Astrocyte of the spinal cord (primary cell): Measurements from ENCODE around the gene ETV4.

Experiments
- DNase-seq: peaks from one replicate; pipeline ENCODE4 v3.0.0; 2011; ENCODE audit warnings: low read depth, low spot score
- H3K4me3 ChIP-seq: 2 replicates; pipeline ENCODE4 v1.5.1; 2011; ENCODE audit warnings: low read depth, mild to moderate bottlenecking, low read length, moderate library complexity
- CTCF ChIP-seq: IDR thresholded peaks from 2 replicates; pipeline ENCODE4 v1.5.1; 2012; ENCODE audit warnings: low read depth, mild to moderate bottlenecking, low read length, inconsistent platforms
- in situ Hi-C: cut with HindIII; loops from 2 replicates; pipeline ENCODE4 v1.10.0; 2017; ENCODE audit warnings: low sequenced_read_pairs

The ETV4 gene

GRCh38 chr17:43562679-43563599, 16.8 kb upstream of the ETV4 start:
- no peak for DNase-seq
- TF ChIP-seq CTCF, result no peak
- no peak overlapping the region for H3K4me3 ChIP-seq
- in situ Hi-C loops, result no loop called here

GRCh38 chr17:43560461-43561427, 14.6 kb upstream of the ETV4 start:
- no peak for DNase-seq
- TF ChIP-seq CTCF, result no peak
- in situ Hi-C loops, result no loop called here
- H3K4me3 ChIP-seq, result no peak overlapping the region

GRCh38 chr17:43559161-43559816, 13.1 kb upstream of the ETV4 start:
- no peak for DNase-seq
- in situ Hi-C loops, result no loop called here
- H3K4me3 ChIP-seq, result no peak overlapping the region
- no peak for TF ChIP-seq CTCF

GRCh38 chr17:43558805-43559160, 12.6 kb upstream of the ETV4 start:
- in situ Hi-C loops, result no loop called here
- DNase-seq, result no peak
- H3K4me3 ChIP-seq, result no peak overlapping the region

GRCh38 chr17:43556292-43556691, 10.2 kb upstream of the ETV4 start:
- TF ChIP-seq CTCF, result no peak
- no peak overlapping the region for H3K4me3 ChIP-seq
- no peak for DNase-seq
- in situ Hi-C loops, result no loop called here

More at GRCh38 chr17:43558805-43559160, 12.6 kb upstream of the ETV4 start:
- no peak for TF ChIP-seq CTCF

GRCh38 chr17:43554857-43555256, 8.7 kb upstream of the ETV4 start:
- no peak for DNase-seq
- TF ChIP-seq CTCF, result no peak
- in situ Hi-C loops, result no loop called here
- H3K4me3 ChIP-seq, result no peak overlapping the region
